Activated CD4-positive, CD25-positive, alpha-beta regulatory T cell treated with anti-CD3 and anti-CD28 coated beads, Interleukin-2, amount 50 U/mL, for 24 hours (primary cell): ENCODE measurements around the gene NF1.

Experiments
- ATAC-seq, 2 donors: fragments of 150-1000 bp; cut with Tn5 transposase; one replicate each; pipeline ENCODE4 v1.10.0; 2021; ENCODE audit warnings: mild to moderate bottlenecking in 1 of 2, moderate library complexity in 1 of 2

Gene NF1

GRCh38 chr17:31387438-31387837, 292.7 kb downstream of the NF1 start:
- no peak for ATAC-seq

- ATAC-seq, result no peak
These were observed 293.6 kb downstream of the NF1 start for GRCh38 chr17:31388351-31388750.

DNA sequence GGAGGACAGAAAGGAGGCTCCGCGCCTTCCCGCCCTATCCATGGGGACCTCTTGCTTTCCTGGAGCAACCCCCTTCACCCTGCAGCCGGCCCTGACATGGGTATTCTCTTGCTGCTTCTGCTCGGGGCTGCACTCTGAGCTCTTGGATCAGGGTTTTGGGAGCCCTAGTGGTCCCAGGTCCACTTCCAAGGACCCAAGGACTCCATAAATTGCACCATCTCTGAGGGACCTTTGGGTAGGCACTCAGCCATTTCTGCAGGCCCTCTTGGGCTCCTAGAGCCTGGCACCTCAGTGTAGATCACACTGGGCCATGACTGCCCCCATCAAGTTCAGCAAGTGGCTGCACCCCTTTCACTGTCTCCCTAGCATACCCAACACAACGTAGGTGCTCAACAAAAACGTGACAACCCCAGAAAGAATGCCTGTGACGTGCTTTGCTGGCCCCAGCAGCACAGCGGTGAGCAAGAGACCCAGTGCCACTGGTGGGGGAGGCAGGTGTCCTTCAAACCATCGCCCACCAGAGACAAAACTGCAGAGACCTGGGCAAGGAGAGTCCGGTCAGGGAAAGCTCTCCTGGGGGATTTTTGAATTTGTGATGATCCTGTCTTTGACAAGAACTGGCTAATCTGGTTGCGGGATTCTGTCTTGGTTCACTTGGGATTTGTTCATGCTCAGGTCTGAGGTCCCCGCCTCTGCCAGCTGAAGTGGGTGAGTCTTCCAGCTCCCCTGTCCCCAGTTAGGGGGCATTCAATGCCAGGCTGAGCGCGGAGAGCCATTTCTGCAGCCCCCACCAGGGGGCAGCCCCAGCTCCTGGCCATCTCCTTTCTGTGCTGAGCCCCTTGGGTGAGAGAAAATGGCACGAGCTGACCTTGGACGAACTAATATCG, 294.2 kb downstream of the NF1 start:
- peak in 1 of 2 donors; percentile 46 for ATAC-seq

DNA sequence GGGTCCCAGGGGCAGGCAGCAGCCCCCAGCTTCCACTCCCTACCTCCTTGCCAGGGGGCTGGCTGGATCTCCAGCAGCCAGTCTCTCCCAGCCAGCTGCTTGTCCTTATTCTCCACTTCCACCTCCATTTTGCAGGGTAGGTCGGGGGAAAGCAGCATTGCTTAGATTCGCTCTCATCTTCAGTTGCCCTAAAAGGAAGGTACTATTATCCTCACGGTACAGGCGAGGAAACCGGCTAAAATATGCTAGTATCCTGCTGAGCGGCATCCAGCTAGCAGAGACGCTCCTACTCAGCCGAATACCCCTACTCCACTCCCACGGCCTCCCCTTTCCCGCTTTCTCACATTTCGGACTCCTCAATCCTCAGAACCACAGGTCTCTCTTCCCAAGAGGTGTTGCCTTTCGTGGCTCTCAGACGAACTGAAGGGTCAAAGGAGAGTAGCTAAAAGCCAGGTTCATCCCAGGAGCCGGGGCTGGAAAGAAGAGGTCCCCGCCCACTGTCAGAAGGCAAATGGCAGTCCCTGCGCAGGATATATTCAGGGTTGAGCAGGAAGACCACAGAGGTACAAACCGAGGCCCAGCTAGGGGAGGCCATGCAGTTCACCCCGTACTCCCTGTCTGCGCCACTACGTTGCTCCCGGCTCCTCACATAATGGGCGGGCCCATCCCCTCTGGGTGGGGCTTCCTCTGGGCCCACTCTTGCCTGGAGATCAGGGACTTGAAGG, 295.0 kb downstream of the NF1 start:
- ATAC-seq, result no peak

DNA sequence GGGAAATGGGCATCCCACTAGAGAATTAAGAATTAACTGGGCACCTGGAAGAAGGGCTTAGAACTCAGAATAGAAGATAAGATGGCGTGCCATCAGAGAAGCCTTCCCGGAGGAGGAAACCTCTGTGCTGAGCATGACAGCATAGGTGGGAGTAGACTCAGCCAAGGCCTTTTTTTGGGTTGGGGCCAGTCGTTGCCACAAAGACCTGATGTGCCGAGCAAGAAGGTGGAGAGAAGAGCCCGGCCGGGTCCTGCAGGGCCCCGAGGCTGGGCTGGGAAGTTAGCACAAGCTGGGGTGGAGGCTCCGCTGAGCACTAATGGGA, 295.6 kb downstream of the NF1 start:
- no peak for ATAC-seq

- no peak for ATAC-seq
These were observed 296.1 kb downstream of the NF1 start for GRCh38 chr17:31390748-31391495.

GRCh38 chr17:31391496-31391949, 296.7 kb downstream of the NF1 start, which contains the start of gene RAB11FIP4:
Gene RAB11FIP4 (plus strand): TSS chr17:31391675. CDS start chr17:31391853, 178 bp downstream.
- peak; percentile 40 to 61 for ATAC-seq

GRCh38 chr17:31392002-31392855, 297.5 kb downstream of the NF1 start:
- no peak for ATAC-seq

DNA sequence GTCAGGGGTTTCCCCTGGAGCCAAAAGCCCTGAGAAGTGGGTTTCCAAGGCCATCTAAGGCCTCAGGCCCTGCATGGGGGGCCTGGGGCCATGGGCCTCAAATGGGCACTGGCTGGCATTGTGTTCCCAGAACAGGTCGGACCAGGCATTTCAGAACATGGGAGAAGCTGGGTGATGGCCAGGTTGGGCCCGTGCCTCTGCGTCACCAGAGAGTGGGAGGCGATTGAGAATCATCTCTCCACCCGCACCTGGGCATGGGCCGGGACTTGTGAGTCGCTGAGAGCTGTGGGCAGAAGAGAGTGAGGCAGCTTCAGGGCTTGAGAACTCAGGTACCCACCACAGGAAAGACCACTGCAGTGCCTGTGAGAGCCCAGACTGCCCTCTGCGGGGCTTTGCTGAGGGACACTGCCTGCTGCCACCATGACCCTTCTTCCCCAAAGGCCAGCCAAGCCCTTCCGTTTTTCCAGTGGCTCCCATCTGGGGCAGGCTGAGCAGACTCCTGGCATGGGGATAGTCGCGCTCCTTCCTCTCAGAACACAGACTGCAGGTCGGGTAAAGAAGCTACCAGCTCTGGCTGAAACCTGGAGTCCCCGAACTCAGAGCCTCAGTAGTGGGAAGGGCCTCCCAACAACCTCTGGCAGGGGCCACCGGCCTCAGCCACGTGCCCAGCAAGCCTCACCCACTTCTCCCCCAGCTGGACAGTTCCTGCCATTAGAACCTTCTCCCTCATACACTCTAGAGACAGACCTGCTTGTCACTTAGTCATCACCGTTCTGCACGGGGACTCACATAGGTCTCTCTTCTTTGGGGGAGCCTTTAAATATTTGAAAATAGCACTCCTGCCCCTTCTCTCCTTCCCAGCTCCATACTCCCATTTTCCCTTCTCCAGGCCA, 298.3 kb downstream of the NF1 start:
- no peak for ATAC-seq

- no peak for ATAC-seq
These were observed 299.0 kb downstream of the NF1 start for GRCh38 chr17:31393749-31394146.

GRCh38 chr17:31394544-31394943, 299.8 kb downstream of the NF1 start:
- no peak for ATAC-seq

DNA sequence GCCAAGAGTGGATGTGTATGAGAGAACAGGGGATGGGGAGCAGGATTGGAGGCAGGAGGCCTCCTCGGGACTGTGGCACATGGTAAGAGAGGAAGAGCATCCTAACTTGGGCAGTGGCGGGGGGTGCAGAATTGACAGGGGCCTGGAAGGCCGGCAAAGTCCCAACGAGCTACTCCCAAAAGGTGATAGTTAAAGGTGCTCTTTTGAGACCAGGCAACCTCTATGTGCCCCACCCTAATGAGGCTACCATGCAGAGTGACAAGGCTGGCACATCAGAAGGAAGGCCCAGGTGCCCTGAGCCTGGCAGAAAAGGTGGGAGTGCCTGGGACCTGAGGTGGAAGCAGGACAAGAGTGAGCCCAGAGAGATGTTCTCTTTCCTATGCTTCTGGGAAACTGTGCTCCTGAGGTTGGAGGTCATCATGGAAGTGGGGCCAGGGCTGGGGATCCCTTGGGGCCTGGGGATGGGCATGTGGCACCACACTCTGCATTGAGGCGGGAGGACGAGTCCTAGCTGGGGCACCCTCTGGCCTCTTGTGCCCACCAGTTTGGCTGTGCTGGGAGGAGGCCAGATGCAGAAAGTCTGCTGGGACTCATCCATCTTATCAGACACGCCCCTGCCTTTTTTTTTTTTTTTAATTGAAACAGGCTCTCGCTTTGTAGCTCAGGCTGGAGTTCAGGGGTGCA, 302.6 kb downstream of the NF1 start:
- ATAC-seq, result no peak

- ATAC-seq, result peak in 1 of 2 donors; percentile 20
These were observed 303.9 kb downstream of the NF1 start for GRCh38 chr17:31398381-31399311.

DNA sequence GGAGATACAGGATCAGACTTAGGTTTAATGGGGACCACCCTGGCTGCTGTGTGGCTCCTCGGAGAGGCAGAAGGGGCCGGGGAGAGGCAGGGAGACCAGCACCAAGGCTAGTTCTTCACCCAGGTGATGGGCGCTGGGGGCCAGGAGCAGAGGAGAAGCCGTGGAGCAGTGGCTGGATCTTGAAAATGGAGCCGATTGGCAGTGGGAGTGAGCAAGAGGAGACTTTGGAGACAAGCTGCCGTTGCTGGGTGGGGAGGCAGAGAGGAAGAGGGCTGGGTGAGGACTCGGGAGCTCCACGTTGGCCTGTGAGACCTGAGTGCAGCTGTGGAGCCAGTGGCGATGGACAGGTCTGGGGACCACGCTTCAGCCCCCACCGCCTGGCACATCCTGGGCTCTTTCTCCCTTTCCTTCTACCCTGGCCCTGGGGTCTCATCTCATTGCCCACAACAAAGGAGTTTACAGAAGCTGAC, 305.7 kb downstream of the NF1 start:
- ATAC-seq, result no peak

DNA sequence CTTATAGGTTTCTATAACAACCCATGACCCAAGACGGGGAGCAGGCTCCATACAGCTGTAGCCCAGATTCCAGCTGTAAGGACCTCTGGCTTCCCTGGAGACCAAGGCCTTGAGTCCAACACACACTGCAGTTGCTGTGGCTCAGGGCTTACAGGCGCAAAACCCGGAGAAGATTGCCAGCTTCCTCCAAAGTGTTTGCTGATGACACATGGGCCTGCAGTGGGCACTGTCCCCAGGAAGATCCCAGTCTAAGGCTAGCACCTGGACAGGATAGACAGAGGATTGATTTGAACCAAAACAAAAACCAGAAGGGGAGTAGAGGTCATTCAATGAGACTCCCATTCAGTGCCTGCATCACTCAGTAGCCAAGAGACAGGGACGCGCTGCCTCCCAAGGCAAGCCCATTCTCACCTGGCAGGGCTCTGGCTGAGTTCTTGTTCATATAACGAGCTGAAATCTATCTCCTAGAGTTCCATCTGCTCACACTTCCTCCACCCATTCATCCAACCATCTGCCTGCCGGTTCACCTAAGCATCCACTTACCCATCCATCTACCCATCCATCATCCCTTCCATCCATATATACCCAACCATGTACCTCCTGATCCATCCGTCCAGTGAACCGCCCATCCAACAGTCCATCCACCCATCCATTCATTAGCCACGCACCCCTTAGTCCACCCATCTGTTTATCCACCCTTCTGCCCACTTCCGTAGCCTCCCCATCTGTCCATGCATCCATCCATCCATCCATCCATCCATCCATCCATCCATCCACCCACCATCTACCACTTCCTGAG, 306.9 kb downstream of the NF1 start:
- ATAC-seq, result no peak

DNA sequence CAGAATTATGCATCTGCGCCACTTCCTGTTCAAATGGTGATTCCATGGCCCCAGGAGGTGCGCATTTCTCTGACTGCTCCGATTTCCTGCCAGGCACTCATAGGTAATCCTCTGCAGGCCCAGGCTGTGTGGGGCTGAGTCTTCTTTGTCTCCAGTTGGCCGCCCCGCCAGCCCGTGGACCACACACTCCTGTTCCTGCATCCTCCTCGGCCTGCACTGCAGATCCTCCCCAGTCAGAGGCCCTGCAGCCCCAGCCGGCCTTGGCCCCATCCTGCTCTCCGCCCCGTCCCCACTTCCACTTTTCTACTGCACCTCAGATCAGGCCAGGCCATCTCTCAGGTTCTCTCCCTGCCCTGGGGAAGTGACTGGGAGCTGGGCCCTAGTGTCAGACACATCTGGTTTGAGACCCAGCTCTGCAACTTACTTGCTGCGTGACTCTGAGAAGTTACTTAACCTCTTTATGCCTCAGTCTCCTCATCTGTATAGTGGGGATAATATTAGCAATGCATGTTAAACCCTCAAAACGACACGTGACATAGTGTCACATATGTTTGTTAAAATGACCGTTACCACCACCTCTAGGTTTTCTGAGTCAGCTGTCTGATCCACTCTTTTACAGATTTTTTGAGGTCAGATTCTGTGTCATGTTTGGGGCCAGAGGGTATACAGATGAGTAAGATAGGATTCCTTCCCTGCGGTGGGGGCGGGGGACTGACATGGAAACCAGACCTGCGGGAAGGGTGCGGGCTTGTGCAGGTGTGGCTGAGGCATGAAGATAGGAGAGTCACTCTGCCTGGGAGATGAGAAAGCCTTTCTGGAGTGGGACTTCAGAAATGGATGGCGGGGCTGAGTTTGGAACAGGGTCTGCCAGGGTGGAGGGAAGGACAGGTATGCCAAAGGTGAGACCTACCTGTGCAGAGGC, 309.5 kb downstream of the NF1 start:
- ATAC-seq, result no peak

DNA sequence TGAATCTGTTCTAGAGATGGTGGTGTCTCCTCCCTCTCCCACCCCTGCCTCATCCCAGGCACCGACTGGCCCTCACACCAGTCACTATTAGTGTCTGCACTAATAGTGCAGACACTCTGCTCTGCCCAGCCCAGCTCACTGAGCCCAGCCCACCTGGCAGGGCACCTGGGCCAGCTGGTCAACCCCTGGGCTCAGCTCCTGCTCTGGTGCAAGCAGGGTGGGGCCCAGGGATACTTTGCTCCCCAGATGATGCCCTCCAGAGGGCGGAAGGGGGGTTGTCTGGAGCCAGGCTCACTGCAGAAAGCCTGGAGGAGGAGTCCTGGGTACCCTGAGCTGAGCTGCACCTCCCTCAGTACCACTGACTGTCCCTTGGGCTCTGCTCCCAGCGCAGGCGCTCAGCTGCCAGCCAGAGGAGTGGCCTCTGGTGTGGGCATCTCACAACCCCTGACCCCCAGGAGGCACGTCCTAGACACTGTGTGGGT, 311.2 kb downstream of the NF1 start:
- ATAC-seq, result no peak
